Transverse colon (tissue), 4 donors: Measurements from ENCODE around the gene POMGNT1. TPM values are rescaled to one million over a fixed set of nuclear protein-coding genes. Genes with fewer than 3 reads are reported as not detected.
A peak's percentile ranks its signal among the peaks of the same experiment; 100 is the strongest.

Experiments used
- DNase-seq: peaks from one replicate; pipeline ENCODE4 v3.0.0-alpha.2; 2019
- H3K27ac ChIP-seq, 4 donors: fragments of 200-600 bp; sonication (generic); 2 replicates each; pipeline ENCODE4 v1.5.1; 2016 to 2018; ENCODE audit warnings: inconsistent platforms in 4 of 4
- H3K27me3 ChIP-seq: fragments of 200-600 bp; sonication (generic); 2 replicates; pipeline ENCODE4 v1.5.1; 2017; ENCODE audit warnings: inconsistent platforms
- H3K36me3 ChIP-seq, 4 donors: fragments of 200-600 bp; sonication (generic); 2 replicates each; pipeline ENCODE4 v1.5.1; 2017 to 2019; ENCODE audit warnings: inconsistent platforms in 4 of 4
- H3K4me1 ChIP-seq, 4 donors: fragments of 200-600 bp; sonication (generic); 2 replicates each; pipeline ENCODE4 v1.5.1; 2017 to 2020; ENCODE audit warnings: inconsistent platforms in 4 of 4
- H3K4me3 ChIP-seq, 4 donors: fragments of 200-600 bp; sonication (generic); 1 replicate in 1 of 4; 2 replicates in 3 of 4; pipeline versions ENCODE4 v1.5.1 to v1.6.1; 2017 to 2019; ENCODE audit warnings: inconsistent platforms in 4 of 4
- H3K9me3 ChIP-seq, 2 donors: fragments of 200-600 bp; sonication (generic); 2 replicates each; pipeline ENCODE4 v1.5.1; 2017 to 2019; ENCODE audit warnings: inconsistent platforms in 2 of 2
- CTCF ChIP-seq, 5 experiments: fragments of 200-600 bp in 3 of 5; fragments of 450-650 bp in 2 of 5; sonication (generic) in 3 of 5; IDR thresholded peaks; 1 replicate in 2 of 5; 2 replicates in 3 of 5; pipeline ENCODE4 v1.5.1; 2016 to 2017; ENCODE audit warnings: antibody characterized with exemption in 5 of 5, inconsistent platforms in 3 of 5, mild to moderate bottlenecking in 2 of 5, moderate library complexity in 1 of 5
- EP300 ChIP-seq: sonication (generic); formaldehyde crosslinking; IDR thresholded peaks from one replicate; pipeline ENCODE4 v1.6.1; 2017; ENCODE audit warnings: antibody characterized with exemption, low read depth
- POLR2A ChIP-seq: fragments of 450-650 bp; IDR thresholded peaks from one replicate; pipeline ENCODE4 v1.6.1; 2016; ENCODE audit warnings: antibody characterized with exemption, mild to moderate bottlenecking, moderate library complexity
- POLR2AphosphoS5 ChIP-seq, 3 donors: sonication (generic); formaldehyde crosslinking; IDR thresholded peaks; one replicate each; pipeline ENCODE4 v1.6.1; 2016; ENCODE audit warnings: antibody characterized with exemption in 3 of 3
- WGBS, 2 donors: methylation state at CpG; one replicate each; pipeline ENCODE4 v1.1.5; 2018; ENCODE audit warnings: low coverage in 1 of 2; 5-methylcytosine and 5-hydroxymethylcytosine counted together
- in situ Hi-C, 4 donors: fragments of 200-750 bp; cut with MboI; loops; one replicate each; pipeline versions ENCODE4 v1.15.0 to v1.15.1; 2017; ENCODE audit warnings: low sequenced_read_pairs in 3 of 4, low pct_ligation_motif_present in 1 of 4, low pct_unique_long_range_greater_than_20kb in 1 of 4
- intact Hi-C: fragments of 100-400 bp; cut with DNase I; formaldehyde crosslinking; loops from one replicate; pipeline ENCODE4 v1.15.1; 2023; ENCODE audit warnings: low total_unique reads
- total RNA-seq, 4 donors: library from RNA; depleted of rRNA; stranded (reverse); fragments of >200 nt; gene quantifications; one replicate each; pipeline ENCODE4 v1.1.0, GENCODE V29; 2016

POMGNT1 gene
- total RNA-seq, 4 donors from 2014 or later, result 13.3 to 35.5 (median 27.6) TPM

GRCh38 chr1:46204406-46204742 is 6.1 kb upstream of the POMGNT1 start:
- peaks cover 4 to 16% (median 12%) of the 10 kb centered on the region in 4 donors for H3K4me1 ChIP-seq
- DNase-seq, result no peak
- no peak for TF ChIP-seq POLR2AphosphoS5 (IDR thresholded peaks at IDR 0.05)
- no peak for TF ChIP-seq EP300
- TF ChIP-seq POLR2A, result no peak
- TF ChIP-seq CTCF (IDR thresholded peaks at IDR 0.05), result no peak
- H3K27ac ChIP-seq, result peak overlapping the region; percentile 72 to 88 (median 79)
- no peaks in the 10 kb centered on the region for H3K27me3 ChIP-seq
- peak overlapping the region; percentile 57 to 73 (median 63) for H3K4me3 ChIP-seq
- intact Hi-C loops, result no loop called here
- WGBS, 2 donors, result 63% methylated on average over 5 of the region's 5 CpGs; no CpG with 5 or more reads in 1 of the 2 donors
- no peaks in the 10 kb centered on the region for H3K9me3 ChIP-seq
- no peaks in the 10 kb centered on the region for H3K36me3 ChIP-seq
- in situ Hi-C loops, result no loop called here

- 54 to 55% methylated on average over 6 to 14 of the region's 14 CpGs for WGBS, 2 donors
- peak overlapping the region; percentile 72 to 88 (median 79) for H3K27ac ChIP-seq
- no peaks in the 10 kb centered on the region for H3K36me3 ChIP-seq
- no peak for TF ChIP-seq POLR2A
- no peak for TF ChIP-seq EP300
- TF ChIP-seq CTCF (IDR thresholded peaks at IDR 0.05), result no peak
- no peak for TF ChIP-seq POLR2AphosphoS5 (IDR thresholded peaks at IDR 0.05)
- in situ Hi-C loops, result no loop called here
- no peak for DNase-seq
- H3K4me3 ChIP-seq, result peak overlapping the region; percentile 57 to 73 (median 63)
- peaks cover 4 to 21% (median 14%) of the 10 kb centered on the region in 4 donors for H3K4me1 ChIP-seq
- no peaks in the 10 kb centered on the region for H3K27me3 ChIP-seq
- intact Hi-C loops, result no loop called here
- H3K9me3 ChIP-seq, result no peaks in the 10 kb centered on the region
These were observed 5.6 kb upstream of the POMGNT1 start for GRCh38 chr1:46203738-46204405.

GRCh38 chr1:46199233-46199749 is 1.1 kb upstream of the POMGNT1 start:
- Histone ChIP-seq H3K27ac (peak overlapping the region in 3 of 4 donors; percentile 82 to 89 (median 88)), H3K36me3 (no peaks in the 10 kb centered on the region), H3K4me3 (peak overlapping the region in 1 of 4 donors; percentile 80), H3K27me3 (no peaks in the 10 kb centered on the region), H3K9me3 (no peaks in the 10 kb centered on the region), H3K4me1 (peaks cover 8 to 32% (median 18%) of the 10 kb centered on the region in 4 donors)
- intact Hi-C loops, result no loop called here
- TF ChIP-seq CTCF (IDR thresholded peaks at IDR 0.05) (no peak), POLR2A (no peak), EP300 (no peak), POLR2AphosphoS5 (IDR thresholded peaks at IDR 0.05) (no peak)
- DNase-seq, result no peak
- WGBS, 2 donors, result 88 to 96% methylated on average over 3 of the region's 3 CpGs
- in situ Hi-C loops, result no loop called here

- in situ Hi-C loops, result no loop called here
- Histone ChIP-seq H3K4me3 (peak overlapping the region; percentile 45 to 92 (median 70)), H3K9me3 (no peaks in the 10 kb centered on the region), H3K36me3 (no peaks in the 10 kb centered on the region), H3K4me1 (peaks cover 8 to 23% (median 16%) of the 10 kb centered on the region in 4 donors), H3K27ac (peak overlapping the region; percentile 82 to 89 (median 83)), H3K27me3 (no peaks in the 10 kb centered on the region)
- no peak for DNase-seq
- intact Hi-C loops, result no loop called here
- 74% methylated on average over 7 of the region's 9 CpGs; no CpG with 5 or more reads in 1 of the 2 donors for WGBS, 2 donors
- no peak for TF ChIP-seq POLR2AphosphoS5 (IDR thresholded peaks at IDR 0.05)
- no peak for TF ChIP-seq CTCF (IDR thresholded peaks at IDR 0.05)
- TF ChIP-seq EP300, result no peak
- TF ChIP-seq POLR2A, result no peak
These were observed 672 bp downstream of the POMGNT1 start for GRCh38 chr1:46197560-46197963.
